Measurements from ENCODE around the gene TYROBP.

TYROBP gene

DNA sequence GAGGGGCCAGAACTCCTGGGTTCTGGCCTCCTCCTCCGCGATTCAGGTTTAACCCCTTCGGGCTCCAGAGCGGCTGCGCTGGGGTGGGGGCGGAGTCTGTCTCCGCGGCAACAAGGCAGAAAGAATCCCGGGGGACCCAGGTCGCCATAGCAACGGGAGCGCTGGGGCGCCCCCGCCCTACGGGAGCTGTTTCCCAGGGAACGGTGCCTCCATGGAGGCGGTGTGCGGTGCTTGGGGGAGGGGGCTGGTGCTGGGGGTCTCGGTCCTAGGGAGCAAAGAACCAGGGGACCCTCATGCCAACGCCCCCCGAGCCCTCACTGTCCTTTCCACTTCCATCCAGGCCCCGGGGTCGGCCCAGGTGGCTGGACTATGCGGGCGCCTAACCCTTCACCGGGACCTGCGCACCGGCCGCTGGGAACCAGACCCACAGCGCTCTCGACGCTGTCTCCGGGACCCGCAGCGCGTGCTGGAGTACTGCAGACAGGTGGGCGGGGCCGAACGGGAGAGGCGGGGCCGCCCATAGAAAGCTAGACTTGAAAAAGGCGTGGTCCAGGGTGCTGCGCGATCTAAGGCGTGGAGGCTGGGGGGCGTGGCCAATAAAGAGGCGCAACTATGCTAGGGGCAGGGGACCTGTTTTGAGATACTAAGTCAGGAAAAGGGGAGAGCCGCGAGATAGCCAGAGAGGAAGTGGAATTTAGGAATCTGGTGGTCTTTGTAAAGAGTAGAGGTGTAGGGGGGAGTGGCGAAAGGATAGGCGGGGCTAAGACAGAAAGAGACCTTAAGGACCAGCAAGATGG is 38.6 kb downstream of the TYROBP start:
- DNase-seq: no peak

- no peak for DNase-seq
These were observed 39.2 kb downstream of the TYROBP start for GRCh38 chr19:35868823-35869326.

- no peak for DNase-seq
These were observed 39.8 kb downstream of the TYROBP start, which contains the start of gene APLP1 for GRCh38 chr19:35868172-35868822. Gene APLP1, plus strand, starts transcription at chr19:35868574. Its CDS starts 63 bp downstream, at chr19:35868637.

DNA sequence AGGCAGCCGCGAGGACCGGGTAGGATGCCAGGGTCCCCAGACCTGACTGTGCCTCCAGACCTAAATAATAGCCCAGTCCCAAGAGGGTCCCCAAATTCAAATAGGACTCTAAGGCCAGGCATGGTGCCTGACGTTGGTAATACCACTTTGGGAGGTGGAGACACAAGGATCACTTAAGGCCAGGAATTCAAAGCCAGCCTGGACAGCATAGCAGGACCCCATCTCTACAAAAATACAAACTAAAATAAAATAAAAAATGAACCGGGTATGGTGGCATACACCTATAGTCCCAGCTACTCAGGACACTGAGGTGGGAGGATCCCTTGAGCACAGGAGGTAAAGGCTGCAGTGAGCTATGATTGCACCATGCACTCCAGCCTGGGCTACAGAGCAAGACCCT is 45.1 kb downstream of the TYROBP start:
- DNase-seq: no peak

DNA sequence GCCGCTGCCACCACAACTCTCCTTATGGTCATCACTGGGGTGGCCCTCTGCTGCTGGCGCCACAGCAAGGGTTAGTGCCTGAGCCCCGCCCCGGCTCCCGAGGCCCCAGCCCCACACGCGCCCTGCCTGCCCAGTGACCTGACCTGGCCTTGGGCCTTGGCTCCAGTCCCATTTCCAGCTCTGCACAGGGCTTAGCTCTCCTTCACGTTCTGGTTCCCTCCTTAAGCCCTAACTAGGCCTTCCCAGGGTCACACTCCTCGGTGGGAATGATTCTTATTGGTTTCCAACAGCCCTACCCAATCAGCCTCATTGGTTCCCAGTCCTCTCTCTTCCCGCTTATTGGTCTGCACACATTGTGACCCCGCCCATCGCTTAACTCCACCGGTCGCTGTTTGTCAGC is 45.6 kb downstream of the TYROBP start:
- no peak for DNase-seq

DNA sequence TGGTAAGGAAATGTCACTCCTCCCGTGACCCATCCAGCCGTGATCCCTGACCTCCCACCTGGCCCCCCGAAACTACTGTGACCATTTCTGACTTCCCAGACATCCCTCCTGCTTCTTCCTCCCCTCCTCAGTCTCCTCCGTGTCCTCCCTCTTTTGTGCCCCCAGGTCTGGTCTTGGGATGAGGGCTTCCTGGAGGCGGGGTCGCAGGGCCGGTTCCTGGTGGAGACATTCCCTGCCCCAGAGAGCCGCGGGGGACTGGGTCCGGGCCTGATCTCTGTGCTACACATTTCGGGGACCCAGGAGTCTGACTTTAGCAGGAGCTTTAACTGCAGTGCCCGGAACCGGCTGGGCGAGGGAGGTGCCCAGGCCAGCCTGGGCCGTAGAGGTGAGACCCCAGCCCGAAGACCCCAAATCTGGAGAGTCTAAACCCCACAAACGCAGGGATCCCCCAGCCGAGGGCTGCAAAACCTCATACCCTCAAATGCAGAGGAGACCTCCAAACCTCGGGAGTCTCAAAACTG is 46.4 kb downstream of the TYROBP start:
- no peak for DNase-seq

- DNase-seq: no peak
These were observed 47.1 kb downstream of the TYROBP start for GRCh38 chr19:35860818-35861639.

GRCh38 chr19:35860436-35860817 is 47.7 kb downstream of the TYROBP start:
- DNase-seq: no peak

GRCh38 chr19:35859414-35859813 is 48.7 kb downstream of the TYROBP start:
- DNase-seq: no peak

- DNase-seq: no peak
These were observed 49.8 kb downstream of the TYROBP start for GRCh38 chr19:35858311-35858710.

DNA sequence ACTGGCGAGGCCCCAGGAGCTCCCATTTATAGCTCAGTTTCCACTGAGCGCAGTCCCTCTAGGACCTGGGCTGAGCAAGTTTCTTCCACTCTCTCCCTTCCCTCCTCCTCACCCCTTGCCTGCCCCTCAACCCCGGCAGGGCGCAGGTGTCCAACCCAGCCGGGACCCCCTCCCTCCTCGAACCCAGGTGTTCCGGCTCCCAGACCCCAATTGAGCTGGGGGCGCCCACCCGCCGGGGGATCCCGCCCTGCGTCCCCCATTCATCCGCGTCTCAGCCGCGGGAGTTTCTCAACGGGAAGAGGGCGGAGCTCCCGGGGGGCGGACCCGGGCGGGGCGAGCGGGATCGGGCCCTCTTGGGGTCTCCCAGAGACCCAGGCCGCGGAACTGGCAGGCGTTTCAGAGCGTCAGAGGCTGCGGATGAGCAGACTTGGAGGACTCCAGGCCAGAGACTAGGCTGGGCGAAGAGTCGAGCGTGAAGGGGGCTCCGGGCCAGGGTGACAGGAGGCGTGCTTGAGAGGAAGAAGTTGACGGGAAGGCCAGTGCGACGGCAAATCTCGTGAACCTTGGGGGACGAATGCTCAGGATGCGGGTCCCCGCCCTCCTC is 51.4 kb downstream of the TYROBP start, which contains the start of gene KIRREL2:
Gene KIRREL2, plus strand, starts transcription at position 366 of the 604 bp plus-strand sequence. Its CDS starts 209 bp downstream, at position 575.
- no peak for DNase-seq

Data from KG1 (cell line).